ENCODE data around the gene CCDC71L.

GRCh38 chr7:106652092-106652491 lies 8.9 kb downstream of the CCDC71L start:
- TF ChIP-seq, protein P1, sequence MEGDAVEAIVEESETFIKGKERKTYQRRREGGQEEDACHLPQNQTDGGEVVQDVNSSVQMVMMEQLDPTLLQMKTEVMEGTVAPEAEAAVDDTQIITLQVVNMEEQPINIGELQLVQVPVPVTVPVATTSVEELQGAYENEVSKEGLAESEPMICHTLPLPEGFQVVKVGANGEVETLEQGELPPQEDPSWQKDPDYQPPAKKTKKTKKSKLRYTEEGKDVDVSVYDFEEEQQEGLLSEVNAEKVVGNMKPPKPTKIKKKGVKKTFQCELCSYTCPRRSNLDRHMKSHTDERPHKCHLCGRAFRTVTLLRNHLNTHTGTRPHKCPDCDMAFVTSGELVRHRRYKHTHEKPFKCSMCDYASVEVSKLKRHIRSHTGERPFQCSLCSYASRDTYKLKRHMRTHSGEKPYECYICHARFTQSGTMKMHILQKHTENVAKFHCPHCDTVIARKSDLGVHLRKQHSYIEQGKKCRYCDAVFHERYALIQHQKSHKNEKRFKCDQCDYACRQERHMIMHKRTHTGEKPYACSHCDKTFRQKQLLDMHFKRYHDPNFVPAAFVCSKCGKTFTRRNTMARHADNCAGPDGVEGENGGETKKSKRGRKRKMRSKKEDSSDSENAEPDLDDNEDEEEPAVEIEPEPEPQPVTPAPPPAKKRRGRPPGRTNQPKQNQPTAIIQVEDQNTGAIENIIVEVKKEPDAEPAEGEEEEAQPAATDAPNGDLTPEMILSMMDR (conservative IDR thresholded peaks at IDR 0.05 in 1 of 2, IDR thresholded peaks at IDR 0.05 in 1 of 2; ENCODE audit: extremely low read depth in 1 of 2, insufficient read depth in 1 of 2, low read depth in 1 of 2, low read length in 2 of 2) = no peak
- no peak for TF ChIP-seq EZH2 (IDR thresholded peaks at IDR 0.05; ENCODE audit: borderline replicate concordance, low read length)

Data from mammary epithelial cell (primary cell).